Keratinocyte (primary cell): Measurements from ENCODE around the gene ABL2.

Source experiments
- EZH2 ChIP-seq: IDR thresholded peaks from one replicate; pipeline ENCODE4 v1.6.1; 2012; ENCODE audit warnings: inconsistent platforms, mild to moderate bottlenecking, low read length, moderate library complexity
- TF ChIP-seq, protein P1 (sequence below), 3 experiments: IDR thresholded peaks in 1 of 3; conservative IDR thresholded peaks in 1 of 3; optimal IDR thresholded peaks in 1 of 3; 2 replicates in 2 of 3; 3 replicates in 1 of 3; pipeline versions ENCODE3 to v1.5.1; 2011; ENCODE audit warnings: low read length in 3 of 3, mild to moderate bottlenecking in 3 of 3, moderate library complexity in 2 of 3, control low read depth in 1 of 3, inconsistent platforms in 1 of 3; ENCODE audit not compliant: insufficient read depth in 2 of 3; ENCODE audit errors: extremely low read depth in 1 of 3

DNA sequence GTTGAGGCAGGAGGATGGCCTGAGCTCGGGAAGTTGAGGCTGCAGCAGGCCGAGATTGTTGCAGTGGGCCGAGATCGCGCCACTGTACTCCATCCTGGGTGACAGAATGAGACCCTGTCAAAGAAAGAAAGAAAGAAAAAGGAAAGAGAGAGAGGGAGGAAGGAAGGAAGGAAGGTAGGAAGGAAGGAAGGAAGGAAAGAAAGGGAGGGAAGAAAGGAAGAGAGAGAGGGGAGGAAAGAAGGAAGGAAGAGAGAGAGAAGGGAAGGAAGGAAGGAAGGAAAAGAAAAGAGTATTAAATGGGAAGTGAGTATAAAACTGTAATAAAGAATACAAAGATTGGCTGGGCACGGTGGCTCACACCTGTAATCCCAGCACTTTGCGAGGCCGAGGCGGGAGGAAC is 18.4 kb upstream of the ABL2 start:
- TF ChIP-seq, protein P1, sequence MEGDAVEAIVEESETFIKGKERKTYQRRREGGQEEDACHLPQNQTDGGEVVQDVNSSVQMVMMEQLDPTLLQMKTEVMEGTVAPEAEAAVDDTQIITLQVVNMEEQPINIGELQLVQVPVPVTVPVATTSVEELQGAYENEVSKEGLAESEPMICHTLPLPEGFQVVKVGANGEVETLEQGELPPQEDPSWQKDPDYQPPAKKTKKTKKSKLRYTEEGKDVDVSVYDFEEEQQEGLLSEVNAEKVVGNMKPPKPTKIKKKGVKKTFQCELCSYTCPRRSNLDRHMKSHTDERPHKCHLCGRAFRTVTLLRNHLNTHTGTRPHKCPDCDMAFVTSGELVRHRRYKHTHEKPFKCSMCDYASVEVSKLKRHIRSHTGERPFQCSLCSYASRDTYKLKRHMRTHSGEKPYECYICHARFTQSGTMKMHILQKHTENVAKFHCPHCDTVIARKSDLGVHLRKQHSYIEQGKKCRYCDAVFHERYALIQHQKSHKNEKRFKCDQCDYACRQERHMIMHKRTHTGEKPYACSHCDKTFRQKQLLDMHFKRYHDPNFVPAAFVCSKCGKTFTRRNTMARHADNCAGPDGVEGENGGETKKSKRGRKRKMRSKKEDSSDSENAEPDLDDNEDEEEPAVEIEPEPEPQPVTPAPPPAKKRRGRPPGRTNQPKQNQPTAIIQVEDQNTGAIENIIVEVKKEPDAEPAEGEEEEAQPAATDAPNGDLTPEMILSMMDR (optimal IDR thresholded peaks at IDR 0.05 in 1 of 3, IDR thresholded peaks at IDR 0.05 in 1 of 3, conservative IDR thresholded peaks at IDR 0.05 in 1 of 3; ENCODE audit: extremely low read depth in 1 of 3, insufficient read depth in 2 of 3, low read length in 3 of 3): no peak
- TF ChIP-seq EZH2: no peak
